ENCODE results near the gene PDE1A. TPM values are rescaled to one million over a fixed set of nuclear protein-coding genes. Genes with fewer than 3 reads are reported as not detected.

Gene PDE1A
- total and polyA plus RNA-seq, 12 donors, result 4.0 to 17.4 (median 5.8) TPM

DNA sequence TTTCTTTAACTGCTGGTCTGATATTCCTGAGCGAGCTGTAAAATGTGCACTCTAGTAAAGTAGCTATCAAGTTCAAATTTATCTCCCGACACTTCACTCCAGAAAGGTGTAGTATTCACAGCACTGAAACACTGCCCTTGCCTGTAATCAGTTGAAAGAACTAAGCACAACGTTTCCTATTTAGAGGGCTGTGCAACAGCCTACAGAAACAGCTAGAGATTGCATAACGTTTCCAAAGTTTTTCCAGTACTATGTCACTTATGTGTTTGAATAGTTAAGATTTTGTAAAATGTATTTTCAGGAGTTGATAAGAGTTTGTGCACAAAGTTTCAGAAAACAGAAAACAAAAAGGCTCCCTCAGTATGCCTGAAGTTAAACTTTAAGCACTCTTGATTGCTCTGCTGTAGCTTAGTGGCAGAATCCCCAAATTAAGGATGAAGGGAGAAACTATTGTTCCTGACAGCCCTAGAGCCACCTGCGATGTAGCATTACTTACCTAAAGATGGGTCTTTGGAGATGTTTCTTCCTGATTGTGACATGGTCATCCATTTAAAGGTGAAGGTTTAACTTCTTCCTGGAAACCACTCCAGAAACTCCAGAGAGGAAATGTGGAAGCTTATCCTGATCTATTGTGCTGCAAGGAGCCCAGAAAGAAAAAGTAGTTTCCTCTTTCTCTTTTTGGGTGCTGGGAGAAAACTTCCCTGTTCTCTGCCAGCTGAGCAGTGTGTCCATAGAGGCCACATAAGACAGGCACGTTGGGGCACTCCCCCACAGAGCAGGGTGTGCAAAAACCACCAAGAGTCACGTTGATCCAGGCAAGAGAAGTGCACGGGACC is 536 bp downstream of the PDE1A start:
- H3K27ac ChIP-seq, result peak overlapping the region in 2 of 5 donors; percentile 47 to 59
- H3K27me3 ChIP-seq, result no peaks in the 10 kb centered on the region
- no peak for DNase-seq
- H3K4me3 ChIP-seq, result peak overlapping the region in 2 of 4 donors; percentile 6 to 44
- no peaks in the 10 kb centered on the region for H3K9me3 ChIP-seq (replicated peaks in 1 of 3)
- TF ChIP-seq POLR2A (IDR thresholded peaks at IDR 0.05) (no peak), CTCF (IDR thresholded peaks at IDR 0.05) (no peak)
- no peaks in the 10 kb centered on the region for H3K4me1 ChIP-seq (replicated peaks in 1 of 2)
- intact Hi-C loops (cut with DNase I), result no loop called here
- 35 to 40% (median 35%) methylated on average over 8 of the region's 8 CpGs for WGBS, 4 donors
- no peaks in the 10 kb centered on the region for H3K36me3 ChIP-seq (replicated peaks in 1 of 2)

DNA sequence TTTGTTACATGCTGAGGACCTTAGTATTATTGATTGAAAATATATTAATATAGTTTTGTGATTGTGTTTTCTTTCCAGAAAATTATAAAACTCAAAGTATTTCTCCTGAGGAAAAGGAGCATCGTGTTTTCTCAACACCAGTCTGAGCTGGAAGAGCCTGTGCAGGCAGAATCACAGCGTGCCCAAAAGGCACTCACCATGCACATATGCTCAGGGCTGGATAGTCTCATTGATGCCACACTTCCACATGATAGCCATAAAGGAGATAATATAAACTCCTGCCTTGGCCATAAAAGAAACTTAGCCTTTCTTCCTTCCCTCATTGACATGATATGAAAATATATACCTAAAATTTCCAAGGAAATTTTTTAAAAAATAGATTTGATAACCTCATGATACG is 4.0 kb downstream of the PDE1A start:
- Histone ChIP-seq H3K4me1 (replicated peaks in 1 of 2) (no peaks in the 10 kb centered on the region), H3K36me3 (replicated peaks in 1 of 2) (no peaks in the 10 kb centered on the region), H3K4me3 (peak overlapping the region in 1 of 4 donors; percentile 44), H3K27ac (no peak overlapping the region), H3K27me3 (no peaks in the 10 kb centered on the region), H3K9me3 (replicated peaks in 1 of 3) (no peaks in the 10 kb centered on the region)
- no peak for DNase-seq
- 72 to 79% (median 72%) methylated on average over 3 of the region's 3 CpGs for WGBS, 4 donors
- no peak for TF ChIP-seq CTCF (IDR thresholded peaks at IDR 0.05)
- TF ChIP-seq POLR2A (IDR thresholded peaks at IDR 0.05), result no peak
- intact Hi-C loops (cut with DNase I), result no loop called here

- no peak for TF ChIP-seq POLR2A (IDR thresholded peaks at IDR 0.05)
- TF ChIP-seq CTCF (IDR thresholded peaks at IDR 0.05), result no peak
- Histone ChIP-seq H3K4me1 (replicated peaks in 1 of 2) (no peaks in the 10 kb centered on the region), H3K4me3 (peak overlapping the region in 1 of 4 donors; percentile 19), H3K27ac (no peak overlapping the region), H3K9me3 (replicated peaks in 1 of 3) (no peaks in the 10 kb centered on the region), H3K36me3 (replicated peaks in 1 of 2) (no peaks in the 10 kb centered on the region), H3K27me3 (no peaks in the 10 kb centered on the region)
- WGBS, 4 donors, result 56 to 58% (median 56%) methylated on average over 5 of the region's 5 CpGs
- no peak for DNase-seq
- intact Hi-C loops (cut with DNase I), result no loop called here
These were observed 6.2 kb downstream of the PDE1A start for GRCh38 chr2:182420669-182421068.

DNA sequence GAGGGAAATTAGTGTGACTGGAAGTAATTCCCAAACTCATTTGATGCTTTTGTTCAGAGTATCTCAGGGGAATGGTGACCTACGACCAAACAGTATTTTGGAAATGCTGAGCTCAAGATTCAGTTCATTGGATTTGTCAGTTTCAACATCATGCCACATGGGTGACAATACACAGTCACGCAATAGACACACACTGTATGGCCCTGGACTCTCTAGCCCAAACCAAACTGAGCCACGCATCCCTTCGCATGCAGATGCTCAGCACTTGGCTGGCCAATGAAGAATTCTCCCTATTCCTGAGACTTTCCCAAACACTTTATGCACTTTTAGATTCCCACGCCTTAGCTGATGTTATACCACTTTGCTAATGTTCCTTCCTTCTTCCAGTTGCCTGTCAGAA is 10.0 kb downstream of the PDE1A start:
- Histone ChIP-seq H3K4me3 (no peak overlapping the region), H3K4me1 (replicated peaks in 1 of 2) (no peaks in the 10 kb centered on the region), H3K27ac (no peak overlapping the region), H3K27me3 (no peaks in the 10 kb centered on the region), H3K9me3 (replicated peaks in 1 of 3) (no peaks in the 10 kb centered on the region), H3K36me3 (replicated peaks in 1 of 2) (no peaks in the 10 kb centered on the region)
- no peak for DNase-seq
- 77 to 89% (median 83%) methylated on average over 5 of the region's 5 CpGs for WGBS, 4 donors
- intact Hi-C loops (cut with DNase I), result no loop called here
- no peak for TF ChIP-seq POLR2A (IDR thresholded peaks at IDR 0.05)

- no peak for DNase-seq
- Histone ChIP-seq H3K27me3 (no peaks in the 10 kb centered on the region), H3K36me3 (replicated peaks in 1 of 2) (no peaks in the 10 kb centered on the region), H3K27ac (no peak overlapping the region), H3K9me3 (replicated peaks in 1 of 3) (no peaks in the 10 kb centered on the region), H3K4me1 (replicated peaks in 1 of 2) (no peaks in the 10 kb centered on the region), H3K4me3 (no peak overlapping the region)
- WGBS, 4 donors, result 77 to 82% (median 79%) methylated on average over 4 of the region's 4 CpGs
- TF ChIP-seq POLR2A (IDR thresholded peaks at IDR 0.05) (no peak), CTCF (IDR thresholded peaks at IDR 0.05) (no peak)
- intact Hi-C loops (cut with DNase I), result no loop called here
These were observed 10.6 kb downstream of the PDE1A start for GRCh38 chr2:182416191-182416590.

Data from adrenal gland (tissue), 12 donors.